ENCODE results near the gene SEPTIN11. TPM values are rescaled to one million over a fixed set of nuclear protein-coding genes. Genes with fewer than 3 reads are reported as not detected.

SEPTIN11 gene
- total RNA-seq, 1 experiment from 2014 or later: 77.3 TPM

GRCh38 chr4:76960014-76960413 is 10.5 kb downstream of the SEPTIN11 start:
- Histone ChIP-seq H3K9ac (ENCODE audit: extremely low read depth, insufficient read length, low read length) (no peak overlapping the region), H3K79me1 (ENCODE audit: insufficient read depth, low read depth, low read length, poor library complexity, severe bottlenecking) (peaks cover 5% of the 10 kb centered on the region), H3K27me3 (ENCODE audit: insufficient read depth, low read length) (no peaks in the 10 kb centered on the region), H2AFZ (ENCODE audit: low read length) (no peak overlapping the region), H4K8ac (replicated peaks; ENCODE audit: insufficient read length, low read depth, low read length) (no peak overlapping the region), H3K9me3 (ENCODE audit: control insufficient read depth, low read depth, low read length) (no peaks in the 10 kb centered on the region), H2BK20ac (ENCODE audit: low read depth, low read length, poor library complexity, severe bottlenecking) (no peak overlapping the region), H3K79me2 (ENCODE audit: insufficient read depth, low read length) (peaks cover 15% of the 10 kb centered on the region; the same call in 1 of the 2 replicates), H3K56ac (ENCODE audit: insufficient read length, low read depth, low read length) (no peak overlapping the region), H3K27ac (ENCODE audit: insufficient read length, low read depth, low read length) (no peak overlapping the region), H4K91ac (ENCODE audit: insufficient read length, low read depth, low read length) (no peak overlapping the region), H3K4me2 (ENCODE audit: insufficient read depth, insufficient read length, low read length) (no peak overlapping the region), H4K20me1 (ENCODE audit: control insufficient read depth, insufficient read depth, insufficient read length) (no peaks in the 10 kb centered on the region), H3K4ac (ENCODE audit: low read depth, low read length) (no peak overlapping the region), H3K23ac (ENCODE audit: insufficient read length, low read depth, low read length) (no peak overlapping the region), H3K23me2 (ENCODE audit: insufficient read length, low read depth, low read length, poor library complexity, severe bottlenecking) (no peaks in the 10 kb centered on the region), H2BK12ac (ENCODE audit: insufficient read length, low read depth, low read length) (no peak overlapping the region), H2BK5ac (ENCODE audit: insufficient read length, low read length) (no peak overlapping the region), H3K14ac (ENCODE audit: insufficient read depth, low read length) (no peak overlapping the region), H2BK120ac (ENCODE audit: low read depth, low read length, poor library complexity, severe bottlenecking) (no peak overlapping the region), H2BK15ac (ENCODE audit: low read depth, low read length) (no peak overlapping the region), H2AK5ac (ENCODE audit: insufficient read length, low read length) (no peak overlapping the region), H3K4me1 (ENCODE audit: insufficient read depth, low read length) (peaks cover 3% of the 10 kb centered on the region; the same call in 1 of the 2 replicates), H3T11ph (ENCODE audit: low read length) (no peak overlapping the region), H4K5ac (ENCODE audit: insufficient read length, low read depth, low read length) (no peak overlapping the region), H3K18ac (ENCODE audit: insufficient read length, low read depth, low read length) (no peak overlapping the region)
- Mint-ChIP-seq H3K4me3 (no peak overlapping the region), H3K36me3 (ENCODE audit: insufficient read depth in 1 of 3, low read depth in 3 of 3) (peaks cover 5% of the 10 kb centered on the region in 3 experiments; a peak in 6 of 7 replicates), H3K27me3 (ENCODE audit: low read depth) (no peaks in the 10 kb centered on the region), H3K27ac (no peak overlapping the region), H3K4me1 (peaks cover 14 to 15% of the 10 kb centered on the region in 2 experiments), H3K9me3 (peaks cover 0 to 3% of the 10 kb centered on the region in 2 experiments; a peak in 1 of 5 replicates)
- DNase-seq: no peak
- no CpG with 5 or more reads among the region's 4 CpGs for WGBS (ENCODE audit: extremely low coverage, insufficient read length, low lambda C conversion rate)
- TF ChIP-seq, protein P1, sequence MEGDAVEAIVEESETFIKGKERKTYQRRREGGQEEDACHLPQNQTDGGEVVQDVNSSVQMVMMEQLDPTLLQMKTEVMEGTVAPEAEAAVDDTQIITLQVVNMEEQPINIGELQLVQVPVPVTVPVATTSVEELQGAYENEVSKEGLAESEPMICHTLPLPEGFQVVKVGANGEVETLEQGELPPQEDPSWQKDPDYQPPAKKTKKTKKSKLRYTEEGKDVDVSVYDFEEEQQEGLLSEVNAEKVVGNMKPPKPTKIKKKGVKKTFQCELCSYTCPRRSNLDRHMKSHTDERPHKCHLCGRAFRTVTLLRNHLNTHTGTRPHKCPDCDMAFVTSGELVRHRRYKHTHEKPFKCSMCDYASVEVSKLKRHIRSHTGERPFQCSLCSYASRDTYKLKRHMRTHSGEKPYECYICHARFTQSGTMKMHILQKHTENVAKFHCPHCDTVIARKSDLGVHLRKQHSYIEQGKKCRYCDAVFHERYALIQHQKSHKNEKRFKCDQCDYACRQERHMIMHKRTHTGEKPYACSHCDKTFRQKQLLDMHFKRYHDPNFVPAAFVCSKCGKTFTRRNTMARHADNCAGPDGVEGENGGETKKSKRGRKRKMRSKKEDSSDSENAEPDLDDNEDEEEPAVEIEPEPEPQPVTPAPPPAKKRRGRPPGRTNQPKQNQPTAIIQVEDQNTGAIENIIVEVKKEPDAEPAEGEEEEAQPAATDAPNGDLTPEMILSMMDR (conservative IDR thresholded peaks at IDR 0.05): no peak

Data from H9 (cell line).